ENCODE measurements around the gene IVD. TPM values are rescaled to one million over a fixed set of nuclear protein-coding genes. Genes with fewer than 3 reads are reported as not detected.
"Not testable (repeated sequence)": the region's sequence is repeated elsewhere in the genome, so short reads cannot be mapped to it uniquely, and the experiment has no call there.

IVD gene
- total and polyA plus RNA-seq, 2 experiments from 2014 or later: 96.1 to 114 TPM

DNA sequence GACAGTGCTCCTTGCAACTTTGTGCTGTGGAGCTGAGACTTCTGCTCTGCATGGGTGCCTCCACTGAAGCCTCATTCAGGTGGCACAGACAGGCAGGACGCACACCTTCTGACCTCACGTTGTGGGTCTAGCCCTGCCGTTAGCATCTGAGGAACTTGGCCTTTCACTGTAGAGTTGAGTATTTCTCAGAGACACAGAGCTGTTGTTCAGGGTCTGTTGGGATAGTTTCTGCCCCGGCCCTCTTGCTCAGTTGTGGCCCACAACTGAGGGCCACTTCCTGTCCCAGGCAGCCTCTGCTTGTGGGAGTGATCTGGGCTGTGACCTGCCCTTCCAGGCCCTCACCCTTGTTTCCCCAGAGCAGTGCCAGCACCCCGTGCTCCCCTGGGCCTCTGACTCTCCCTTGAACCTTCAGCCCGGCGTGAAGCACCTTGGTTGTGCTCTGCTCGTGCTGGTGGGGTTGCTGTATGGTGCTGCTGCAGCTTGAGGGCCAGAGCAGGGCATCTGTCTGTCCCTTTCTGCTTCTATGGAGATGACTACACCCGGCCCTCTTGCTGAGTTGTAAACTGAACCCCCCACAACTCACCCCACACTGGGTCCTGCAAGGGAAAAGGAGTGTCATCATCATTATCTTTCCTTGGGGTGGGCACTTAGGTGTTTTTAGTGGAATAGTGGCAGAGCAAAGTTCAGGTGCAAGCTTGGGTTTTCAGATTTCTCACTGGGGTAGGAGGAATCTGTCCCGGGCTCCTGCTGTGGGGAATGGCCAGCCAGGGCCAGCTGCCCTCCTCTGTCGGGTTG is 46.9 kb downstream of the IVD start:
- no peak overlapping the region for H3K27ac ChIP-seq
- TF ChIP-seq, protein P1, sequence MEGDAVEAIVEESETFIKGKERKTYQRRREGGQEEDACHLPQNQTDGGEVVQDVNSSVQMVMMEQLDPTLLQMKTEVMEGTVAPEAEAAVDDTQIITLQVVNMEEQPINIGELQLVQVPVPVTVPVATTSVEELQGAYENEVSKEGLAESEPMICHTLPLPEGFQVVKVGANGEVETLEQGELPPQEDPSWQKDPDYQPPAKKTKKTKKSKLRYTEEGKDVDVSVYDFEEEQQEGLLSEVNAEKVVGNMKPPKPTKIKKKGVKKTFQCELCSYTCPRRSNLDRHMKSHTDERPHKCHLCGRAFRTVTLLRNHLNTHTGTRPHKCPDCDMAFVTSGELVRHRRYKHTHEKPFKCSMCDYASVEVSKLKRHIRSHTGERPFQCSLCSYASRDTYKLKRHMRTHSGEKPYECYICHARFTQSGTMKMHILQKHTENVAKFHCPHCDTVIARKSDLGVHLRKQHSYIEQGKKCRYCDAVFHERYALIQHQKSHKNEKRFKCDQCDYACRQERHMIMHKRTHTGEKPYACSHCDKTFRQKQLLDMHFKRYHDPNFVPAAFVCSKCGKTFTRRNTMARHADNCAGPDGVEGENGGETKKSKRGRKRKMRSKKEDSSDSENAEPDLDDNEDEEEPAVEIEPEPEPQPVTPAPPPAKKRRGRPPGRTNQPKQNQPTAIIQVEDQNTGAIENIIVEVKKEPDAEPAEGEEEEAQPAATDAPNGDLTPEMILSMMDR (IDR thresholded peaks at IDR 0.05; ENCODE audit: low read depth, low read length): no peak
- peaks cover 8% of the 10 kb centered on the region for H3K4me1 ChIP-seq (ENCODE audit: low read depth)
- no peak for DNase-seq (ENCODE audit: low read depth in 1 of 2, low spot score in 1 of 2)
- H3K9me3 ChIP-seq (ENCODE audit: low read depth): no peaks in the 10 kb centered on the region
- H3K36me3 ChIP-seq: no peaks in the 10 kb centered on the region
- H3K27me3 ChIP-seq: no peaks in the 10 kb centered on the region
- no peak overlapping the region for H3K4me3 ChIP-seq

DNA sequence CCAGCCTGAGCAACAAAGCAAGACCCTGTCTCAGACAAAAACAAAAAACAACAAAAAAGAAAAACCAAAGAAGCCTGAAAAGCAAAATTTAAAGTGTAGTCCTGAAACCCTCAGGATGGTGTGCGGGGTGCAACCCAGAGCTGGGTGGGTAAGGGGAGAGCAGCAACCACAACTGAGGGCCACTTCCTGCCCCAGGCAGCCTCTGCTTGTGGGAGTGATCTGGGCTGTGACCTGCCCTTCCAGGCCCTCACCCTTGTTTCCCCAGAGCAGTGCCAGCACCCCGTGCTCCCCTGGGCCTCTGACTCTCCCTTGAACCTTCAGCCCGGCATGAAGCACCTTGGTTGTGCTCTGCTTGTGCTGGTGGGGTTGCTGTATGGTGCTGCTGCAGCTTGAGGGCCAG is 48.3 kb downstream of the IVD start:
- not testable (repeated sequence) for DNase-seq (ENCODE audit: low read depth in 1 of 2, low spot score in 1 of 2); H3K4me3 ChIP-seq; H3K27me3 ChIP-seq; H3K27ac ChIP-seq; H3K9me3 ChIP-seq (ENCODE audit: low read depth); H3K36me3 ChIP-seq; H3K4me1 ChIP-seq (ENCODE audit: low read depth)

DNA sequence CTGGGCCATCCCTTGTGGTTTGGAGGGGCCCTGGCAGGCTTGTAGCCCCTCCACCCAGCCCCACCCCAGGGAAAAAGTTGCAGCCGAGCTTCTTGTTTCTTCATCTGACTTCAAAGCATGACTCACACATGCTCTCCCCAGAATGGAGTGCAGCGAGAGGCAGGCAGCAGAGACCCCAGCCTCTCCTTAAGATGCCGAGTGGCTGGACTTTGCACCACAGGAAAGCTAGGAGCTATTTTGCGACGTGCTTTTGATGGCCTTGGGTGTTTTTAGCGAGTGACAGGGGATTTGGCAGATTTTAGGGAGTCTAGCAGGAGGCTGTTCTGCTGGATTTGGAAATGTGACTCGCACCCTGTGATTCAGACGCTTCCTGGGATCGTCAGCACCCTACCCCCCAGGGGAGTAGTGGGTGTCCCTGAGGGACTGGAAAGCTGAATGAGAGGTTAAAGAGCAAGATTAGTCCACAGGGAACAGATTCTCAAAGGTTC is 49.4 kb downstream of the IVD start:
- Histone ChIP-seq H3K4me1 (ENCODE audit: low read depth) (peaks cover 8% of the 10 kb centered on the region), H3K27me3 (no peaks in the 10 kb centered on the region), H3K27ac (no peak overlapping the region), H3K9me3 (ENCODE audit: low read depth) (no peaks in the 10 kb centered on the region), H3K36me3 (no peaks in the 10 kb centered on the region), H3K4me3 (no peak overlapping the region)
- DNase-seq (ENCODE audit: low read depth in 1 of 2, low spot score in 1 of 2): peak in 1 of 2 donors; percentile 42
- TF ChIP-seq, protein P1 (IDR thresholded peaks at IDR 0.05; ENCODE audit: low read depth, low read length): no peak

DNA sequence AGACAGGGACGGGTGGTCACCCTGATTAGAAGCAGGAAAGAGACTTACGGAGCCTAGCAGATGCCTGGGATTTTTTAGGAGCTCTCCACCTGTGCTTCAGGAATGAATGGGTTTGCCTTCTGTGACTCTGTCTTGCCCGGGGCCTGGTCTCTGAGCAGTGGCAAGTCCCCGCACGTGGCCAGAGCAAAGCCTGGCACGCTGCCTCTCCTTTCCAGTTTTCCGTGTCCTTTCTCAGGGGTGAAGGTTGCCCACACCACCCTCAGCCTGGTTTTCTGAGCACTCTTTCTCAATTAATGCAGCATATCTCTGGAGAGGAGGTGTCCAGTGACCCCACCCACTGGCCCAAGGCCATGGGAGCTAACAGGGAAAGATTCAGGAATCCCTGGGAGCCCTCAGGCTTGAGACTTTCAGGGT is 50.7 kb downstream of the IVD start:
- DNase-seq (ENCODE audit: low read depth in 1 of 2, low spot score in 1 of 2): no peak
- Histone ChIP-seq H3K4me3 (no peak overlapping the region), H3K27me3 (no peaks in the 10 kb centered on the region), H3K36me3 (no peaks in the 10 kb centered on the region), H3K27ac (no peak overlapping the region), H3K9me3 (ENCODE audit: low read depth) (no peaks in the 10 kb centered on the region), H3K4me1 (ENCODE audit: low read depth) (peaks cover 8% of the 10 kb centered on the region)
- TF ChIP-seq, protein P1 (IDR thresholded peaks at IDR 0.05; ENCODE audit: low read depth, low read length): no peak

DNA sequence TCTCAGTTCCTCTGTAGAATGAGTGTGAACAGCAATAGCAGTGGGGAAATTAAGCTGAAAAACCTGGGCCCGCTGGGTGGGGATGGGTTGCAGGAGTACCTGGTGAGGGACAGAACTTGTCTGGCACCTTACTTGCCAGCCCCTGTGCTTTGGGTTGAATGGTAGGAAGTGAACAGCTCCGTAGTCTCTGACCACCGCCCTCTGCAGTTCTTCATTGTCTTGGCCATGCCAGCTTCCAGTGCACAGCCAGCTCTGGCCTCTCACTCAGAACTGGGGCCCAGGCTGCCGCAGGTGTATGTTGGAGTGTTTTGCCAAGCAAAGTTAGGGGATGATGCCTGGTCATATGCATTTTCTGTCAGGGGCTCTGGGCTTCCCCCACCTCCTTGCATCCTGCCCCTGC is 51.1 kb downstream of the IVD start:
- no peaks in the 10 kb centered on the region for H3K9me3 ChIP-seq (ENCODE audit: low read depth)
- H3K27ac ChIP-seq: no peak overlapping the region
- no peaks in the 10 kb centered on the region for H3K36me3 ChIP-seq
- peaks cover 8% of the 10 kb centered on the region for H3K4me1 ChIP-seq (ENCODE audit: low read depth)
- H3K27me3 ChIP-seq: no peaks in the 10 kb centered on the region
- no peak overlapping the region for H3K4me3 ChIP-seq
- TF ChIP-seq, protein P1 (IDR thresholded peaks at IDR 0.05; ENCODE audit: low read depth, low read length): no peak
- no peak for DNase-seq (ENCODE audit: low read depth in 1 of 2, low spot score in 1 of 2)

Measured in cardiac muscle cell (in vitro differentiated cells and primary cell).